GM10248 (cell line): Measurements from ENCODE around the gene STARD13.

Experiments used
- CTCF ChIA-PET: fragments of 300-600 bp; sonication (Branson Sonifier 250); formaldehyde crosslinking; extraction: SDS; loops from one replicate; lab custom pipeline; 2021; ENCODE audit warnings: antibody characterized with exemption; lab: Yijun Ruan, JAX
- POLR2A ChIA-PET: fragments of 350-650 bp; sonication (Branson Sonifier 250); formaldehyde crosslinking; extraction: SDS; loops from one replicate; lab custom pipeline; 2020; ENCODE audit warnings: antibody characterized with exemption; lab: Yijun Ruan, JAX
- DNase-seq: peaks from one replicate; pipeline ENCODE4 v3.0.0; 2012; ENCODE audit errors: extremely low spot score
- CTCF ChIP-seq: IDR thresholded peaks from 2 replicates; pipeline ENCODE4 v1.5.1; 2012; ENCODE audit warnings: mild to moderate bottlenecking, low read depth; ENCODE audit errors: extremely low read depth, missing control alignments, control extremely low read depth

STARD13 gene

GRCh38 chr13:33312150-33312860 lies 26.8 kb upstream of the STARD13 start:
- ChIA-PET POLR2A (no interaction called here), CTCF (no interaction called here)
- DNase-seq = no peak
- TF ChIP-seq CTCF = peak; percentile 4

- no peak for DNase-seq
- ChIA-PET CTCF (interaction anchor here (0.7 kb wide), 1 partner anchor 13 kb away, joined by 3 read pairs; no protein-coding TSS in a partner anchor), POLR2A (no interaction called here)
- TF ChIP-seq CTCF = no peak
Measured at GRCh38 chr13:33311040-33311439, 25.5 kb upstream of the STARD13 start.

- TF ChIP-seq CTCF = no peak
- DNase-seq = no peak
- POLR2A ChIA-PET = no interaction called here
- CTCF ChIA-PET = interaction anchor here (0.7 to 1.0 kb wide), 2 partner anchors 12 to 59 kb away, joined by 3 read pairs; no protein-coding TSS in a partner anchor
Measured at GRCh38 chr13:33310245-33311038, 24.9 kb upstream of the STARD13 start.

GRCh38 chr13:33308863-33309262 lies 23.3 kb upstream of the STARD13 start:
- no peak for TF ChIP-seq CTCF
- ChIA-PET POLR2A (no interaction called here), CTCF (interaction anchor here (1.1 kb wide), 1 partner anchor 122 kb away, joined by 3 read pairs; no protein-coding TSS in a partner anchor)
- no peak for DNase-seq

GRCh38 chr13:33307843-33308242 lies 22.3 kb upstream of the STARD13 start:
- no peak for DNase-seq
- ChIA-PET POLR2A (no interaction called here), CTCF (no interaction called here)
- no peak for TF ChIP-seq CTCF

- TF ChIP-seq CTCF = no peak
Measured at GRCh38 chr13:33303855-33304597, 18.5 kb upstream of the STARD13 start.

More at GRCh38 chr13:33303855-33304597, 18.5 kb upstream of the STARD13 start:
- CTCF ChIA-PET = interaction anchor here (1.2 kb wide), 1 partner anchor 12 kb away, joined by 3 read pairs; no protein-coding TSS in a partner anchor
- DNase-seq = no peak
- POLR2A ChIA-PET = no interaction called here
